Dedifferentiated amniotic fluid mesenchymal stem cell (primary cell): ENCODE results near the gene HOXB3.

Source experiments
- DNase-seq: peaks from one replicate; pipeline ENCODE4 v3.0.0-alpha.2; 2016; ENCODE audit errors: extremely low spot score

Gene HOXB3

GRCh38 chr17:48500435-48501426 lies 89.3 kb downstream of the HOXB3 start:
- no peak for DNase-seq

GRCh38 chr17:48499735-48500434 lies 90.2 kb downstream of the HOXB3 start:
- DNase-seq = no peak

GRCh38 chr17:48499248-48499647 lies 90.8 kb downstream of the HOXB3 start:
- DNase-seq = no peak
